ENCODE results near the gene DIP2B. TPM values are rescaled to one million over a fixed set of nuclear protein-coding genes. Genes with fewer than 3 reads are reported as not detected.

Gene DIP2B
- total and polyA plus RNA-seq, 2 donors (not counting 1 experiment from before 2014, with no cell fraction given): 12.6 to 21.0 TPM

DNA sequence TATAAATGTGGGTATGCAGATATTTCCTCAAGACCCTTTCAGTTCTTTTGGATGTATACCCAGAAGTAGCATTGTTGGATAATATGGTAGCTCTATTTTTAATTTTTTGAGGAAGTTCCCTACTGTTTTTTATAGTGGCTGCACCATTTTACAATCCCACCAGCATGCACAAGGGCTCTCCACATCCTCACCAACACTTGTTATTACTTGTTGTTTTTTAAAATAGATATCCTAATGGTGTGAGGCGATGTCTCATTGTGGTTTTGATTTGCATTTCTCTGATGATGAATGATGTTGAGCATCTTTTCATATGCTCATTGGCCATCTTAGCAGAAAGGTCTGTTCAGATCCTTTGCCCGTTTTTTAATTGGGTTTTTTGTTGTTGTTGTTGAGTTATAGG is 47.1 kb downstream of the DIP2B start:
- H4K20me1 ChIP-seq (ENCODE audit: control insufficient read depth, extremely low read depth, insufficient read depth, low read length): no peaks in the 10 kb centered on the region
- DNase-seq (ENCODE audit: low read depth in 2 of 2): no peak
- H3K9me3 ChIP-seq (ENCODE audit: control insufficient read depth, insufficient read depth, low read depth, low read length): no peaks in the 10 kb centered on the region
- H3K9ac ChIP-seq (ENCODE audit: insufficient read depth, low read length): no peak overlapping the region
- H3K4me2 ChIP-seq (ENCODE audit: extremely low read depth, insufficient read depth, low read length): no peak overlapping the region
- no peak overlapping the region for H3K27ac ChIP-seq (ENCODE audit: insufficient read depth, low read length)
- H3K79me2 ChIP-seq (ENCODE audit: control insufficient read depth, insufficient read depth, low read length): no peaks in the 10 kb centered on the region
- no peak for TF ChIP-seq EZH2 (IDR thresholded peaks at IDR 0.05; ENCODE audit: low read length, missing control alignments)
- TF ChIP-seq, protein P1, sequence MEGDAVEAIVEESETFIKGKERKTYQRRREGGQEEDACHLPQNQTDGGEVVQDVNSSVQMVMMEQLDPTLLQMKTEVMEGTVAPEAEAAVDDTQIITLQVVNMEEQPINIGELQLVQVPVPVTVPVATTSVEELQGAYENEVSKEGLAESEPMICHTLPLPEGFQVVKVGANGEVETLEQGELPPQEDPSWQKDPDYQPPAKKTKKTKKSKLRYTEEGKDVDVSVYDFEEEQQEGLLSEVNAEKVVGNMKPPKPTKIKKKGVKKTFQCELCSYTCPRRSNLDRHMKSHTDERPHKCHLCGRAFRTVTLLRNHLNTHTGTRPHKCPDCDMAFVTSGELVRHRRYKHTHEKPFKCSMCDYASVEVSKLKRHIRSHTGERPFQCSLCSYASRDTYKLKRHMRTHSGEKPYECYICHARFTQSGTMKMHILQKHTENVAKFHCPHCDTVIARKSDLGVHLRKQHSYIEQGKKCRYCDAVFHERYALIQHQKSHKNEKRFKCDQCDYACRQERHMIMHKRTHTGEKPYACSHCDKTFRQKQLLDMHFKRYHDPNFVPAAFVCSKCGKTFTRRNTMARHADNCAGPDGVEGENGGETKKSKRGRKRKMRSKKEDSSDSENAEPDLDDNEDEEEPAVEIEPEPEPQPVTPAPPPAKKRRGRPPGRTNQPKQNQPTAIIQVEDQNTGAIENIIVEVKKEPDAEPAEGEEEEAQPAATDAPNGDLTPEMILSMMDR (conservative IDR thresholded peaks at IDR 0.05 in 1 of 2, IDR thresholded peaks at IDR 0.05 in 1 of 2; ENCODE audit: low read depth in 1 of 2, low read length in 2 of 2): no peak
- H3K36me3 ChIP-seq (ENCODE audit: control insufficient read depth, insufficient read depth, low read length): no peaks in the 10 kb centered on the region
- H3K27me3 ChIP-seq (ENCODE audit: control insufficient read depth, insufficient read depth, low read length): no peaks in the 10 kb centered on the region
- H3K4me3 ChIP-seq (replicated peaks in 1 of 4; ENCODE audit: control extremely low read depth in 1 of 4, insufficient read depth in 1 of 4, low read depth in 3 of 4, low read length in 4 of 4): no peak overlapping the region
- H3K4me1 ChIP-seq (ENCODE audit: control insufficient read depth, extremely low read depth, insufficient read depth, low read length): no peaks in the 10 kb centered on the region
- no peak overlapping the region for H2AFZ ChIP-seq (ENCODE audit: low read length)

DNA sequence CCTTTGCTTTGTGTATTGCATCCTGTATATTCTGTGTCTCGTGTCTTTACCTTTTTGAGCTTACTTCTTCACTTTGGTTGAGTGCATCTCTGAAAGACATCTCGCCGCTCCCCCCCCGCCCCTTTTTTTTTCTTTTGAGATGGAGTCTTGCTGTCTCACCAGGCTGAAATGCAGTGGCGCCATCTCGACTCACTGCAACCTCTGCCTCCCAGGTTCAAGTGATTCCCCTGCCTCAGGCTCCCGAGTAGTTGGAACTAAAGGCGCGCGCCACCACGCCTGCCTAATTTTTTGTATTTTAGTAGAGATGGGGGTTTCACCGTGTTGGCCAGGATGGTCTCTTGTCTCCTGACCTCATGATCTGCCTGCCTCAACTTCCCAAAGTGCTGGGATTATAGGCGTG is 49.9 kb downstream of the DIP2B start:
- H3K9ac ChIP-seq (ENCODE audit: insufficient read depth, low read length): no peak overlapping the region
- no peaks in the 10 kb centered on the region for H3K27me3 ChIP-seq (ENCODE audit: control insufficient read depth, insufficient read depth, low read length)
- H2AFZ ChIP-seq (ENCODE audit: low read length): no peak overlapping the region
- H3K4me1 ChIP-seq (ENCODE audit: control insufficient read depth, extremely low read depth, insufficient read depth, low read length): no peaks in the 10 kb centered on the region
- H3K9me3 ChIP-seq (ENCODE audit: control insufficient read depth, insufficient read depth, low read depth, low read length): no peaks in the 10 kb centered on the region
- no peak overlapping the region for H3K4me2 ChIP-seq (ENCODE audit: extremely low read depth, insufficient read depth, low read length)
- no peak overlapping the region for H3K4me3 ChIP-seq (replicated peaks in 1 of 4; ENCODE audit: control extremely low read depth in 1 of 4, insufficient read depth in 1 of 4, low read depth in 3 of 4, low read length in 4 of 4)
- H3K27ac ChIP-seq (ENCODE audit: insufficient read depth, low read length): no peak overlapping the region
- no peaks in the 10 kb centered on the region for H3K79me2 ChIP-seq (ENCODE audit: control insufficient read depth, insufficient read depth, low read length)
- no peak for DNase-seq (ENCODE audit: low read depth in 2 of 2)
- TF ChIP-seq EZH2 (IDR thresholded peaks at IDR 0.05; ENCODE audit: low read length, missing control alignments): no peak
- TF ChIP-seq, protein P1 (conservative IDR thresholded peaks at IDR 0.05 in 1 of 2, IDR thresholded peaks at IDR 0.05 in 1 of 2; ENCODE audit: low read depth in 1 of 2, low read length in 2 of 2): no peak
- H3K36me3 ChIP-seq (ENCODE audit: control insufficient read depth, insufficient read depth, low read length): no peaks in the 10 kb centered on the region
- H4K20me1 ChIP-seq (ENCODE audit: control insufficient read depth, extremely low read depth, insufficient read depth, low read length): no peaks in the 10 kb centered on the region

DNA sequence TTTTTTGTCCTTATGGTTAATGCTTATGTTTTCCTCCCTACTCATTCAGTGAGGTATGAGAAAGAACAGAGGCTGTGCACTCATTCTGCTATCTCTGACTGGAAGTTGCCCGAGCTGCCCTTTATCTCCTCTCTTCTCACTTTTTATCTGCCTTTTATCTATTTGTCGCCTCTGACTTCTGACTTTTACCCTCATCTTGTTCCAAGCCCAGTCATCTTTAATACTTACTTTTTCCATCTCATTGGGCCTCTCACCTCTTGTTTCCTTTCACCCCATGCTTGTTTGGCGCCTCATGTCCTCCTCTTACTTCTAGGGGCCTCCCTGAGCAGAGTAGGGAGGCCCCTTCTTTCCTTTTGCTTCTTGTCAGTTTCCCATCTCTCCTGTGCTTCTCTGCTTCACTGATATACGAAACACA is 50.7 kb downstream of the DIP2B start:
- Histone ChIP-seq H3K79me2 (ENCODE audit: control insufficient read depth, insufficient read depth, low read length) (no peaks in the 10 kb centered on the region), H3K9ac (ENCODE audit: insufficient read depth, low read length) (no peak overlapping the region), H2AFZ (ENCODE audit: low read length) (no peak overlapping the region), H3K27me3 (ENCODE audit: control insufficient read depth, insufficient read depth, low read length) (no peaks in the 10 kb centered on the region), H3K4me1 (ENCODE audit: control insufficient read depth, extremely low read depth, insufficient read depth, low read length) (no peaks in the 10 kb centered on the region), H3K4me2 (ENCODE audit: extremely low read depth, insufficient read depth, low read length) (no peak overlapping the region), H3K27ac (ENCODE audit: insufficient read depth, low read length) (no peak overlapping the region), H3K36me3 (ENCODE audit: control insufficient read depth, insufficient read depth, low read length) (no peaks in the 10 kb centered on the region), H3K4me3 (replicated peaks in 1 of 4; ENCODE audit: control extremely low read depth in 1 of 4, insufficient read depth in 1 of 4, low read depth in 3 of 4, low read length in 4 of 4) (no peak overlapping the region), H4K20me1 (ENCODE audit: control insufficient read depth, extremely low read depth, insufficient read depth, low read length) (no peaks in the 10 kb centered on the region), H3K9me3 (ENCODE audit: control insufficient read depth, insufficient read depth, low read depth, low read length) (no peaks in the 10 kb centered on the region)
- no peak for DNase-seq (ENCODE audit: low read depth in 2 of 2)
- TF ChIP-seq, protein P1 (conservative IDR thresholded peaks at IDR 0.05 in 1 of 2, IDR thresholded peaks at IDR 0.05 in 1 of 2; ENCODE audit: low read depth in 1 of 2, low read length in 2 of 2): no peak
- TF ChIP-seq EZH2 (IDR thresholded peaks at IDR 0.05; ENCODE audit: low read length, missing control alignments): no peak
